SKM-1 treated with dmso at 0.1 percent for 144 hours (cell line): ENCODE results near the gene SPTLC3.

Source experiments
- DNase-seq: peaks from one replicate; lab custom pipeline; 2025; ENCODE audit not compliant: unreplicated experiment; lab: John Stamatoyannopoulos, UW

SPTLC3 gene

DNA sequence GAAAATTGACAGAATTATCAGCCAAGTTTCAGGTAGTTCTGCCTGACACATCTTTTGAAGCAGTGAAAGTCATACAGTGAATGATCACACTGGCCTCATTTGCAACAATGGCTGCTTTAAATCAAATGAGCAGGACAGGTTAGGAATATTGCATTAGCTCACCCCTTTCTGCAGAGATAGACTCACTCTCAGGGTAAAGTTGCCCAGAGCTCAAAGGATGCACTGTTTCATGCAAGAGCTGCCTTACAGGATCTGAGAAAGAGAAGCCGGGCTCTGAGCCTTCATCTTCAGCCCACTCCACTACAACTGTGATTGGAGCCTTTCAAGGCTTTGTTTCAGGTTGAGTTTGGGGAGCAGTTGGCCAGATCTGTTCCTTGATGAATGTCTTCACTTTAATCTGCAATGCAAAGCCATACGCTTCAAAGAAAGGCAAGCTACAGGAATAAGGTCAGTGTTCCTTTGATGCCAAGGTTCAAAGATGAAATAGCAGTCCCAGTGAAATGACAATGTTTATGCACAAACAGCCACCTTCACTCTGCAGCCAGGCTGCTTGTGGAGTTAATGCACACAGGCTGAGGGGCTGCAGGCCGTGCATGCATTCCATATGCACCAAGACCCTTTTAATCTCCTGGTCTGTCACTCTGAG is 121.4 kb downstream of the SPTLC3 start:
- no peak for DNase-seq

DNA sequence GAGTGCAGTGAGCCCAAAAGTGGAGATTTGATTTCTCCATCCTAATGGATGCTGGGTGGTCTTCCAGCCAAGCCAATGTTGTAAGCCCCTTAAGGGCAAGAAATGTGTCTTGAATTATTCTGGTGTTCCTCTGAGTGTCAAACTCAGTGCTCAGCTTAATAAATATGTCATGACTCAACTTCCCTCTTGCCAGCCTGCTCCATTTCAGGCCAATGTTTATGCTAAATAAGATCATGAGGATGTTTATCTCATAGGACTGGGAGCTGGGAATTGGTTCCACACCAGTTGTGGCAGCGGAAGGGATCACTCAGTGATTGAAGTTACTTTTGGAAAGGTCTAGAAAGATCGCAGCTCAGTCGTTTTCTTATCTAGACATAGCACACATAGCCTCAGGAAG is 121.9 kb downstream of the SPTLC3 start:
- DNase-seq, result no peak

DNA sequence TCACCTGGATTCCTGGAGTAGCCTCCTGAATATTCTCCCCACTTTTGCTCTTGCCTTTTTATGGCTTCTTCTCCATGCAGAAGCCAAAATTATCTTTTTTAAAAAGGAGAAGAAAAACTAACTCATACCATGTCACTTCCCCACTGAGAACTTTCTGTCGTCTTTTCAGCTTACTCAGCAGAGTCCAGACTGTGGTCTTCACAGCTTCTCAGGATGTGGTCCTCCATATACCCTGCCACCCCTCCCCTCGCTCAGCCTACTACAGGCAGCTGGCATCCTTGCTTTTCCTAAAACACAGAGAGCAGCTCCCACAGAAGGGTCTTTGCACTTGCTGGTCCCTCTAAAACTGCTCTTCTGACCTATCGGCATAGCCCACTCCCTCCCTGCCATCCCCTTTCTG is 122.9 kb downstream of the SPTLC3 start:
- no peak for DNase-seq

DNA sequence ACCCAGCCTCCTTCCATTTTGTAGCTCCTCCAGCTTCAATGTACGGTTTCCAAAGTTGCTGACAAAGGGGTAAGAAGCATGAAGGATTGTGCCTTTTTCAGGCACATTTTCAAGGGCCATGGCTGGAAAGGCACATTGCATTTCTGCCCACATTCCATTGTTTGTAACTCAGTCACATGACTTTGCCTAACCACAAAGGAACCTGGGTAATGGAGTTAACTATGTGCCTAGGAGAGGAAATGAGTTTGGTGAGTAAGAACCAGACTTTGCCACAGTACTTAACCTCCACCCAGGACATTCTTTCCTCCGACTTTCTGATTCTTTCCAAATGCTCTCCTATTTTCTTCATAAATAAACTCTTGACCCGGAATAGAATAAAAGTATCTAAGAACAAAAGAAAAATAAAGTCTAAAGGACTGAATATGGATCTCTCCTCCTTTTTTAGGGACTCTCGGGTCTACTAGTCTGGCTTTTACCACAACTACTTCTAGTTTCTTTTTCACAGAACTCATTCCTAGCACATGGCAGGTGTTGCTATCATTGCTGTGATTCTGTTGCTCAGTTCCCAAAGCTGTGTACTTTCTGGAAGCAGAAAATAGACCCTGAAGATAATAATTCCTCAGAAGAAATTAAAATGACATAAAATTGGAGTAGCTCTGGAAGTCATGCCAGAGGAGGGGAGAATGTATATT is 130.8 kb downstream of the SPTLC3 start:
- DNase-seq, result no peak

DNA sequence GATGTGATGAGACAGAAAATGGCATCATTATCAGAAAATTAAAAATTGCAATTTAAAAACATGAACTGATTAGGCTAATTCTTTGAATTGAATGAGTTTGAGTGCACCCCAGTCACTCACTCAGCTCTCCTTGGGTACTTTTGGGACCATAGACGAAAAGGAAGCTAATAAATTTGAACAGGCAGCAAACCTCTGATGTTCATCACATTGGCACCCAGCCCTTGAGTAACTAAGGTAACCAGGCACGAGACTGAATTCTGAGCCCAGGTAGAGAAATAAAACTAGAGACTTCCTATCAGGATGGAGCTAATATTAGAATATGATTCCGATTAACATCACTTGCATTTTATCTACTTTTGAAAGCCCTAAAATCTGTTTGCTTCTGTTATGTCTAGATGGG is 131.4 kb downstream of the SPTLC3 start:
- DNase-seq, result no peak

DNA sequence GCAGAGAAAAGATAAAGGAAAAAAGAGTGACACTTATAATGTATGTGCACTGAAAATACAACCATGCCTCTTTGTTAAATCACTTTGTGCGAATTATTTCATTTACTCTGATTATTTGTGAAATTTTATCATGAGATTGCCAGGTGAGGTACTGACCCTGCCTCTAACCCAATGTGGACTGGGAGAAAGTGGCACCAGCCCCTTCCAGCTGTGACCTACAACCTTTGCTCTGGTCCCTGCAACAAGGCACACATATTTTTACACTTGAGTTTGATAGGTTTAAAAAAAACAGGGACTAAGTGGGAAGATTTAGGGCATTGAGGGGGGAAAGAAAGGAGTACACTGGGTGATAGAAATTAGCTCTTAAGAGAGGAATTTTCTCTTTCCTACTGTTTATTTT is 132.0 kb downstream of the SPTLC3 start:
- no peak for DNase-seq

DNA sequence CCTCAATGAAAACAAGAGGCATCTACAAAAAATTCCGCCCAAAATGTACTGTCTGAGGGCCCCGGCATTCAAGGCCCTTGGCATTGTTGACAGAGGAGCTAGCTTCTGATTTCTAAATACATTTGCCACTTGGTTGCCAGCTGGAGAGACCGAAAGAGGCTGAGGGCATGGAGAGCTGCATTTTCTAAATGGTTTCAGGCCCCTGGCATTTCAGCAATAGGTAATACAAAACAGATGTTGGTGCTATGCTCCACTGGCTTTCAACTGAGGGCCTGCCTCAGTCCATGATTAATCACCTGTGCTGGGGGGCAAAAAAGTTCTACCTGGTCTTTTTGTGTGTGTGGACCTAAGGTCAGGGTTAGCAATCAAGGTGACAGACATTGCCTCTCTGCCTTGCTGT is 132.8 kb downstream of the SPTLC3 start:
- no peak for DNase-seq

DNA sequence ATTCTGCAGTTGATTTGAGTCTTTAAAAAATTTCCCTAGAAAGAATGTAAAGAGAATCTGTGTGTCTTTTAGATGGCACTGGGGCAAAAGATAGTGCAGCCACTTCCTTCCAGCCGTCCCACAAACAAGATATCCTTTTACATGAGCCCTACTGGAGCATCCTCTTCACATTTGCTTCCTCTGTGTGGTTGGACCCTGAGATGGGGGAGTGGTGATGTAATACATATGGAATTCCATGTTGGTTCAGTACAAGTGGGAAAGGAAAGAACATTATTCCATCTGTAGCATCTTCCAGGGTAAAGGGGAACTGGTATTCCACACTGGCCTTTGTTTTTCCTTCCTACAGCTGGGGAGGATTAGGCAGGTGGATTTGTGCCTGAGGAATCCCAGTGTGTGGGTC is 133.4 kb downstream of the SPTLC3 start:
- DNase-seq, result no peak

DNA sequence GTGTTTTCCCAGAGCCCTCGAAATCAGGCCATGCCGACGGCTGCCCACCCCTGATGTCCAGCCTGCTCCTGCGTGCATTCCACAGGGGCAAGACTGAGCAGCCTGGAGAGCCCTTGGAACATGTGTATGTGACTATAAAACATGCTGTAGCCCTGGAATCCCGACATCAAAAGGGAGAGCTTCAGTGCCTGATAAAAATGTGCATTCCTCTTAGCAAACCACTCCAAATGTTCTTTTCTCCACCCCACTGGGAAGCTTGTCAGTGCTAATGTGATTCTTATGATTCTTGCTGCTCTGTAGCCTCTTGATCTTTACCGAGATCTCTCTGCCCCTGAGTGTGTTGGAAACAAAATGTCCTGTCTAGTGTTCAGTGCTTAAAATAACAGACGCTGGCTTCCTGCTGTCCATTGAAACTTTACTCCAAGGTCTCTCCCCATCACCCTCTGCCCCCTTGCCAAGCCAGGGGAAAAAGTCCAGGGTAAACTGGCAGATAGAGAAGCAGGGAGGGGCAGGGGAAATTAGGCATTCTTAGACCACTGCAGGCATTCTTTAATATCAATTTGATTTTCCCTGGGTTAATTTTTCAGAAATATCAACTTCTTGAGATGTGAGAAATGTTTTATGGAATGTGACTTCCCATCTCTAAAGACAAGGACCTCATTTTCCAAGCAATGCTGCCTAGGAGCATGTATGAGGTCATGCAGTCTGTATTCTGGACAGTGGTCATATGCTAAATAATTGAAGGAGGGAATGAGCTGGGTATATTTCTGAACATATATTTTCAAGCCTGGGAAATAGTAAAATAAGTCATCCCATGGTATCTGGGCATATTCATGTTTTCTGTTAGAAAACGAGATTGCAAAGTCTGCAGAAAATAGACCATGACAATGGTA is 138.5 kb downstream of the SPTLC3 start:
- DNase-seq, result no peak

DNA sequence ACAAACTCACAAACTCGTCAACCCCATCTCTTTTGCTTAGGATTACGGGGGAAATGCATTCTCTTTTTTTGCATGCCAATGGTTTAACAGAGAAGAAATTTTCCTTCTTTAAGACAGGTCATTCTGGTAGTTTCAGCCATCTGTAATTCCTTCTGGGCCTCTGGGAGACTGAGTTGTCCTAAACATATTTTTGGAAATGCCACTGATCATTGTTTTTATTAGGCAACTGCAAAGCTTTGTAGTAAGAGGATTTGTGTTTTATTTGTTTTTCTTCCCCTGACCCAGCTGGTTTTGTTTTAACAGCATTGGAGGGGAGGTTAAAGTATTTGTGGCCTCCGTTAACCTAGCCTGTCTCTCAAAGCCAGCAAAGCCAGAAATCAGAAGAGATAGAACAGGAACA is 139.2 kb downstream of the SPTLC3 start:
- no peak for DNase-seq

DNA sequence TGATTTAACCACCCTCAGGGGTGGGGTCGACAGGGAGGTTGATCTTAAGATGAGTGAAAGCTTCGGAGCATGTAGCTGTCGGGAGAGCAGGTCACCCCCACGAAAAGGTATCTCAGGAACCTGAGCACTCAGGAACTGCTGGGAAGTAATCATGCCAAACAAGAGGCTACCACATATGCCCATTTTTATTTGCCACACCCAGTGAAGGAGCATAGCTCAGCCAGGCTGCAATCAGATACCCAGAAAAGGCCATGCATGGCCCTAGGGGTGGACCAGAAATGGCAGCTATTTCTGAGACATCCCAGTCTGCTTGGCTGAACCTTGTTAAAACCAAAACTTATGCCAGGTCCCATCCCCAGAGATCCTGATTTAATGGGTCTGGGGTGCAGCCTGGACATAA is 139.6 kb downstream of the SPTLC3 start:
- no peak for DNase-seq

DNA sequence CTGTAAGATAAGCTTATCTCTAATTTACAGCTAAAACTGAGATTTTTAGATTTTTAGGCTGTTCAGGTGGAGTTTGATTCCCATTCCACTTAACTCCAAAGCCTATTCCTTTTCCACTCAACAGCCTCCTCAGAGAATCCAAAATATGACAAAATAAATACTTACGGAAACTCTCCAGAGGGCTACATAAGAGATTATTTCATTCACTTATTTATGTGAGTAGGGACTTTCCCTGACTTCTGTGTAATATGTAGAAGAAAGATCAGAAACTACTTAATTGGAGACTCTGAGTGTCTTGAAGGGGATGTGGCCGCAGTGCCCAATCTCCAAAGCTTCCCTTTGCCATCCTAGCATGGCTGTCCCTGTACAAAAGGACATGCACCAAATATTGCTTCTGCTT is 140.2 kb downstream of the SPTLC3 start:
- DNase-seq, result no peak

DNA sequence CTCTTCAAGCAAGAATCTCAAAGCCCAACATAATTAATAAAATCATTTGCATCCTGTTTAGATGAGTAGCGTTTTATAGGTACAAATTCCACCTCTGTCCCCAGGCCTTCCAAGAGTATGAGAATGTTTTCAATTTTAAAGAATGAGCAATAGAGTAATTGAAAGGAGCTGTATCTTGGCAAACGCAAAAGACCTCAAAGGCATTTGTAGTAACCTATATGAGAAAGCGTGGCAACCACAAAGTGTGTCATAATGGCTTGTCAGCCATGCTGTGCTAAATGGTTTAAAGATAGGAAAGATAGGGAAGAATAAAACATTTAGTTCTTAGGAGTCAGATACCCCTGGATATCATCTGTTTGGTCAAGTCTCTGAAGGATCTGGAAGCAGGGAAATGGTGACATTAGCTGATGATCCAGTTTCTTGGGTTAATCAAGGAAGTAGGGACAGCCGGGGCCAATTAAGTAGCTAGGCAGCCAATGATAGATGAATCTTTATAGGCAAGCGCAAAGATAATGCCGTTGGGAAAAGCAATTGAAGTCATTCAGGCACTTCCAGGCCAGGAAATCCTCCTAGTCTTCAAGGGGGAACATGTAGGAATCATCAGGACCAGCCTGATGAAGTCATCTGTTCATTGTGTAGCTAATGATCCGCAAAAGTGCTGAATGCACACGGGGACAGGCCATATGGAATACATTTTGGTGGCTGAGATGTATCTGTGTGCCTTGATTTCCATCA is 140.8 kb downstream of the SPTLC3 start:
- no peak for DNase-seq

DNA sequence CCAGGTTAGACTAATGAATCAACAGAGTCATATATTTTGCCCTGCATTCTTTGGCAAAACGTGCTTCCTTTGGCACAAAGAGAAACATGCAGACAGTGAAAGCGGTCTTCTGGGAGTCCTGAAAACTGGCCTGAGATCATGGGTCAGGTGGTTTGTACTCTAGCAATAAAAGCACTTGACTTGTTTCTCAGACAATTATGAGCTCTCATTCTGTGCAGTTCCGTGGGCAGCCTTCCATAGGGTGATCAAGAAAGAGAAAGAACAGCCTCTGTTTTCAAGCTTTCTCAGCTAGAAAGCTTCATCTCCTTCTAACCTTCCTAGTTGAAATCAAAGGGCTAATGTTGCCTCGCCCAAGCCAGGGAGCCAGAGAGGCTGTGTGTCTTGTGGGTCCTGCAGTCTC is 149.6 kb downstream of the SPTLC3 start:
- DNase-seq, result no peak

DNA sequence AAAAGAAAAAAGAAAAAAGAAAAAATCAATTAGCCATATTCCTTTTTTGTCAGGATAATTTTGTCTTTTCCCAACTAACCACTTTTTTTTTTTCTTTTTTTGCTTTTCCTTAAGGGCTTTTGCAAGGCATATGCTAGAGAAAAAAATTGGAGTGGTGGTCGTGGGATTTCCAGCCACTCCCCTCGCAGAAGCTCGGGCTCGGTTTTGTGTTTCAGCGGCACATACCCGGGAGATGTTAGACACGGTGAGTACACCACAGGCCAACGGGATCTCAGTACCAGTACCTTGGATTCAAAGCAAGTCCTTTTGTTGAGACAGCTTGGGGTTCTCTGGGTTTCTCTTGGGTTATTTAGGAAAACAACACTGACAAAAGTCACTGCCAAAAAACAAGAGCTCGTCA is 151.1 kb downstream of the SPTLC3 start:
- no peak for DNase-seq

DNA sequence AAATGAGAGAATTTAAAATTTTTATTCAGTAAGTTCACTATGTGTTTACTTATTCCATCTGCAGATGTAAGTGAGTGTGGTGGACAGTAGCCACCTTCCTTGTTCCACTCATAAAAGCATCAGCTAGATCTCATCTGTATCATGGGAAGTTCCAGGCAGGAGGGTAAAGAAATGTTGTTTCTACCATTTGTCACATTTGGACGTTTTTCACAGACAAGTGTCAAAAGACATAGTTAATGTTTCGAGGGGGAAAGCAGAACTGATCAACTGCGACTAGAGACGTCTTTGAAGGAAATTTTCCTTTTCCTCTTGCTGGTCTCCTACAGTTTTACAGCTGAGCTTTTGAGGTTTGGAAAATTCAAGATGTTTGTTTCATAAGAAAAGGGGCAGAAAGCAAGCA is 156.4 kb downstream of the SPTLC3 start:
- no peak for DNase-seq

DNA sequence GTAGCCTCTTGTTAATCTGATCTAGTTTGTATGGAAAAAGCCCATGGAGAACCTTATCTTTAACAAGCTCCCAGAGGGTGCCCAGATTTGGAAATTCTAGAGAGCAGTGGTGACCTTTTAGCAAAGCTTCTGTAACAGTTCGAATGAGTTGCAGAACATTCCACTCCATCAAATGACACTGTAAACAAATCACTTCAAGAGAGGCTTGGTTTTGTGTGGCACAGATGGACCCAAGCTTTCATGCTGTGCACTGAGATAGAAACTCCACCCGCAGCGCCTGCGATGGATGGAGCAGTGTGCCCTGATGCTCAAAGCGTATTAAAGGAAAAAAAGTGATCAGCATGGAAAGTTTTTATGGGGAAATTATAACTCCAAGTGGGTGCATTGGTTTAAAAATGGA is 157.2 kb downstream of the SPTLC3 start:
- DNase-seq, result no peak

DNA sequence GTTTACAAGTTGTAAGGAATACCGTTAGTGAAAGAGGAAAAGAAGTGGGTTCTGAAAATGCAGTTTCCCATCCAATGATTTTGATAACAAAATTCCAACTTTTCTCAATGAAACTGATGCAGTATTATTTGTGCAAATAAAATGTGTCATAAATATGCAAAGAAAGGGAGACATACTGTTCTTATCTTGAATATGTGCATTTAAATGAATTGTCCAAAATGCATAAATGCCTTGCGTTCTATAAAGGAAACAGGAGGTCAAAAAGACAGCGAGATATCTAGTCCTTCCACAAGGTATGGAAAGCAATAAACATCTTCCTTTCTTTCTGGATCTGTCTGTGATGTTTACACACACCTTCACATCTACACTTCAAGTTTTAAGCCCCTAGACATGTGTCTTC is 157.7 kb downstream of the SPTLC3 start:
- DNase-seq, result no peak

DNA sequence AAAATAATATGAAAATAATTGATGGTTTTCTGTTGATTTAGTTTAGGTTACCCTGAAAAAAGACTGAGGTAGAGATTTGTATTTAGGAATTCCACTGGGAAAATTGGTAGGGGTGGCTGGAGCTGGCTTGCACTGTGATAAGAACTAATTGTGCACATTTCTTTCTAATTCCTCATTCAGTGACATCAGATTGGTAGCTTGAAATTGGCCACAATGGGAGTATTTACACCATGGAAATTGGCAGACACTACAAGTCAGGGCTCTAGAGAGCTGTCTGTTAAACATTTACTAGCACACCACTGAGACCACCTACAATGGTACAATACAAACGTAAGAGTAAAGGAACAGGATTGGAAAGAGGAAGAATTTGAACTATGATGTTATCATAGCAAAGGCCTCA is 160.3 kb downstream of the SPTLC3 start:
- DNase-seq, result no peak

DNA sequence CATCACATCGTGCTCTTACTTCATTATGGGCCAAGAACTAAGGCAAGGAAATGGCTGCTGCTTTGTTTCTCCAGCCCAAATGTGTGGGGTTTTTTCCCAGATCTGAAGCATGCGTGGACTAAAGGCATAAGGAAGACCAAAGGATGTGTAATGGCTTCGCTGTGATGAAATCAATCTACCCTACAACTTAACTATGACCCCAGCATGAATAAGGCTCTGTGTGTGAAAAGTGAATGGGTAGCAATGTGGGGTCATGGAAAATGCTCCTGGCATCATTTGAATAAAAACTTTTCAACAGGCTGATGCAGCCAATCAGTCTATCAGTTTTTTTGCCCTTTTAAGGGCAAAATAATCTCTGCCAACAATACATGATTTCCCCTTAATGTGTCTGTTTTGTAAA is 162.0 kb downstream of the SPTLC3 start:
- no peak for DNase-seq

DNA sequence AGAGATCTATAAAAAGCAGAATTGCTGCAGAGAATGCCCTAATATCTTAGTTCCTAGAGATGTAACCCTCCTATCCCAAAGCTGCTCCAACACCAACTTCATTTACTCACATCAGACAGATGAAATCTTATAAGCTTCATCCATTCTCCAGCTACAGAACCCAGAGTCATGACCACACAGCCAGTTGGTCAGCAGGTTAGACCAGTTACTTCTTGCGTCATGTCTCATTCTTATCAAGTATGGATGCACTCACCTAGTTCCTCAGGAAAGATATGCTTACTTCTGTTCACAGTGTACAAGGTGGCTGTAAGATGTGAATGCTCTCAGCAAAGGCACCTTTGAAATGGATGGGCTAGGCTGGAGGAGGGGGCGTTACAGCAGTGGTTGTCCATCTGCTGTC is 164.4 kb downstream of the SPTLC3 start:
- no peak for DNase-seq
